ENCODE data around the gene ZFR2.

Gene ZFR2

DNA sequence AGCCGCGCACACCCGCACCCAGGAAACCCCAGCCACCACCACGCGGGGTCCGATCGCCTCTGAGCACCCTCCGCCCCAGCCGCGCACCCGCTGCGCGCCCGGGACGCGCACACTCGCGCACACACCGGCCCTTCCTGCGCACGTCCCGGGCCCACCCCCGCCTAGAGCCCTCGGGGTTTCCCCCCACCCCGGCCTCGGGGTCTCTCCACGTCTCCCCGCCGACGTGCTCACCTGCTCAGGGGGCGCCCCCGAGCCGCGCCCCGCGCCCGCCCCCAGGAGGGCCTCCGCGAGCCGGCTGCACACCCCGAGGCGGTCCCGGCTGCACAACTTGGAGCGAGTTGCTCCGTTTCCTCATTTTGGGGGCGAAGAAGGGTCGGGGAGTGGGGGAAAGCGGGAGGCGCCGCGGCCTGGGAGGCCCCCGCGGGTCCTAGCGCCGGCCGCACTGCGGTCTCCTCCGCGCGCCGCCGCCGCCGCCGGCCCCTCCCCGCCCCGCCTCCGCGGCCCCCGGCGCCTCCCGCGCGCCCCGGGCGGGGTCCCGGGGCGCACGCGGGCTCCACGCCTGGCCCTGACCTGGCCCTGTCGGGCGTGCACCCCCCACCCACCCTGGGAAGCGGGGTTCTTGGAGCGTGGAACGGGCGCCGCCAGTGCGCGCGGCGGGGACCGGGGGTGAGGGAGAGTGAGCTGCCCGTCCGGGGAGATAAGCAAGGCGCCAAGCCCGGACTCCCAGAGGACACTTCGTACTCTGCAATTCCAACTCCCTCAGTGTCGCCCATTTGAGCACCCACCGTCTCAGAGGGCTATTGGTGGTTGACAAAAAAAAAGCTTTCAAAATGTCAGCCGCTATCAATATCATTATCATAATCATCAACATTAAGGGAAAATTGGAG lies 82.7 kb downstream of the ZFR2 start, which contains the start of gene MATK:
MATK (minus strand) TSS at position 444 of the 887 bp plus-strand sequence. CDS start 1,246 bp downstream, outside the sequence.
- no peak for DNase-seq

DNA sequence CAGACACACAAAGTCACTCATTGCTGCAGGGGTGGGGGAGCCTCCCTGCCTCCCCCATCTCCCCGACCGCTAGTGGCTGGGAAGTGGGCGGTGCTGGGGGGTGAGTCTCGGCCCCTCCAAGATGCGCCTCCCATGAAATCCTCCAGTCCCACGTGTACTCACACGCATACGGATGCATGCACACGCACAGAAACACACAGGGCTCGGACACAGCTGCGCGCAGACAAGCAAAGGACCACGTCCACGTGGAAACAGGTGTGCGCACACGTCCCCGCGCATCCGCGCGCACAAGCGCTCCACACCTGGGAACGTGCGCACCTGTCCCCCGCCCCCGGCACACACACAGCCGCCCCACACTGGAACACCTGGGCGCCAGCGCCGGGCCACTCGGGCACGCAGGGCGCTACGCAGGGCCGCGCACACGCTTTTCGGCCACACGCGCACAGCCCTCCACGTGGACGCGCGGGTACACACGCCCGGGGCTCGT lies 83.3 kb downstream of the ZFR2 start:
- DNase-seq, result no peak

DNA sequence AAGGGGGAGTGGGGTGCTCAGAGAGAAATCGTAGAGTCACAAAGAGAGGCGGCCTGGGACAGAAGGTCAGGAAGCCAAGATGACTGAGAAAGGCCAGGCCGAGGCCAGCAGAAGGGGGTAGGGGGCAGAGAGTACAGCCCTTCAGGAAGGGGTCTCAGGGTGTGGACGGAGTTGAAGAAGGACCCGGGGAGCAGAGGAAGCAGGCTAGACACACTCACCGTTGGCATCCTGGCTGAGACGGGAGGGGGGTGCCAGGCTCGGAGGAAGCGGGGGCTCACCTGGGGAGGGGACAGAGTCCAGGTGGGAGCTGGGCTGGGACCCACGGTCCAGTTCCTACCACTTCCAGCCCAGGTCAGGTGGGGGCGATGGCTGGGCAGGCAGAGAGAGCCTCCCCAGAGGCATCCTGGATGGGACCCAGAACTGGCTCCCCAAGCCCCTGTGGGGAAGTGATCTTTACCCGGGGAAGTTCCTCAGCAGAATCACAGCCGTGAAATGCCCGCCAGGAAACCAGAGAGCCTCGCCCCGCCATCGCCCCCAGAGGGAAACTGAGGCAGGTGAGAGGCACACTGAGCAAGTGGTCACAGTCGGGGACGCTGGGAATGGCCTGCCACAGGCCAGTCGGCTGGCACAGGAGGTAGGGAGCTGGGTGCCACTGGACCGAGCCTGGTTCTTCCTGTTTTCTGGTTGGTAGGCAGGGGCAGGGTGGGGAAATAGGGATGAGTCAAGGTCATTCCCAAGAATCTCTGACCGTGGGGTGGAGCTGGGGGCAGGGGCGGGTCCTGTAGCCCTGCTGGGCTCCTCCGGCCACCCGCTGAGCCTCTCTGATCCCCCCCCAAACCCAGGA lies 84.0 kb downstream of the ZFR2 start:
- no peak for DNase-seq

DNA sequence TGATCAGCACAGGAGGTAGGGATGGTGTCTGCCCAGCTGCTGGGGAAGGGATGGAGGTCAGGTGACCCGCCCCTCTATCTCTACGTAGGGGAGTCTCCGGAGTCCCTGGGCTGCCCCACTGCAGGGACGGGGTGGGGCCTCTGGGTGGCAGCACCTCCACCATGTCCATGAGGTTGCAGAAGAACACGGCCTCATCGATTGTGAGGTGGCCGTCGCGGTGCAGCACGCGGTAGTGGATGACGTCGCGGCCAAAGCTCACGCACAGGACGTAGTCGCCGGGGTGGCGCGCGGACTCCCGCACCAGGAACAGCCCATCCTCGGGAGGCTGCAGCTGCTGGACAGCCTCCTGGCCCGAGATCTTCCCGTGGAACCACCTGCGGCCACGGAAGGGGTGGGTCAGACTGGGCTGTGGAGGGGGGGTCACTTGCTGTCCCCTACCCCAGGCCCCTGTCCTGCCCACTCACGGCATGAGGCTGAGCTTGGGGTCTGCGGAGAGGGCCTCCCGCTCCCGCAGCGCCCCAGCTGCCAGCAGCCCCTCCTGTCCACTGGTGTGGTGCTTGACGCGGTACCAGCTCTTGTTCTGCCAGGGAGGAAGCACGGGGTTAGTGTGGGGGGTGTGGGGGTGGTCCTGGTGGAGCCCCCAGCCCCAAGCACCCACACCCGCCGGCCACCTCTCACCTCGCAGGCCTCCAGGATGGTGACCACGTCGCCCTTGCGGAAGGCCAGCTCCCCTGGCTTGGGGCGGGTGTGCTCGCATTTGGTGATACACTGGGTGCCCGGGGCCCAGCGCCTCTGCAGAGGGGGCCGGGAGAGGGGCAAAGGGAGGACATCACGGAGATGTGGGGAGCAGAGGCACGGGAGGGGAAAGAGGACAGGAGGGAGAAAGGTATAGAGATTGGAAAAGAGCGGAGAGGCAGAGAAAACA lies 84.9 kb downstream of the ZFR2 start:
- no peak for DNase-seq

DNA sequence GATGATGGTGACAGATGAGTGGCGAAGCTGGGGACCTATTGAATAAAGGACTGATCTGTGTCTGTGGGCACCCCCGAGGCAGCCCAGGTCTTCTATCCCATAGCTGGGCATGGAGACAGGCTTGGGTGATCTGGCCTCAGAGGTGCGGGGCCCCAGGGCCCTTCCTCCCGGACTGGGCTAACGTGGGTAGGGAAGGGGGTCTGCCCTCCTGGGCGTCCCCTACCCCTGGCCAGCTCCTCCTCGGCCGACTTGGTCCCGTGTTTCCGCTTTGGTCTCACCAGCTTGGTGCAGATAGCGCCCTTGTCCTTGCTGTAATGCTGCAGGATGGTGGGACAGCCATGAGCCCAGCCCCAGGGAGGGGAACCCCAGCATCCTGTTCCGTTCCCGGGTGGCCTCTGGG lies 85.9 kb downstream of the ZFR2 start:
- DNase-seq, result no peak

DNA sequence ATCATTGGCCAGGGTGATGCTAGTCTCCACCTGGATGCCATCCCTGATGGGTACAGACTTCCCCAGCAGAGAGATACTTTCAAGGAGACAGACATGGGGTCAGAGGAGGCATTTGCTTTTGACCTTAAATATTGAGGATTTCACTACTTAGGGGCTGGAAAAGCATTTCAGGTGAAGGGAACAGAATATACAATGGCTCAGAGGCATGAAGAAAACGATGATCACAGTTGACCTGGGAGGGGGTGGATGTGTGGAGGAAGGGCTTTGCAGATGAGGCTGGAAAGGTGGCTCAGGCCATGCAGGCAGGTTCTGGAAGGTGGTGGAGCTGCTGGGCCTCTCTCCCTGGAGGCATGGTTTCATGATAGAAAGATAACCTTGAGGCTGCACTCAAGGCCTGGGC lies 86.5 kb downstream of the ZFR2 start:
- DNase-seq, result no peak

DNA sequence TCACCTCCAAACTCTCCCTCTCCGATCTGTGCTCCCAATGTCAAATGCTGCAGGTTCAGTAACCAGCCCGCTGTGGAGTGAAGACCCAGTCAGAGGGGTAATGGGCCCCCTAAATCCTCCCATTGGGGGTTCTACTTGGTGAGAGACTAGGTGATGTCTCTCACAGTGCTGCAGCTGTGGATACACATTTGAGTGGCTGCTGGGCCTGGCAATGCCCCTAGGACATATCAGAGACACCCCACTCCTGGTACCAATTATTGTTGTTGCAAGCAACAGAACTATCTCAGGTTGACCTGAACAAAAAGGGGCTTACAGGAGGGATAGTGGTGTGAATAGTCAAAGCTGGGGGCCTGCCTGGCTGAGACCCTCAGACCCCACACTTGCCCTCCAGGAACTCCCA lies 87.2 kb downstream of the ZFR2 start:
- DNase-seq, result no peak

DNA sequence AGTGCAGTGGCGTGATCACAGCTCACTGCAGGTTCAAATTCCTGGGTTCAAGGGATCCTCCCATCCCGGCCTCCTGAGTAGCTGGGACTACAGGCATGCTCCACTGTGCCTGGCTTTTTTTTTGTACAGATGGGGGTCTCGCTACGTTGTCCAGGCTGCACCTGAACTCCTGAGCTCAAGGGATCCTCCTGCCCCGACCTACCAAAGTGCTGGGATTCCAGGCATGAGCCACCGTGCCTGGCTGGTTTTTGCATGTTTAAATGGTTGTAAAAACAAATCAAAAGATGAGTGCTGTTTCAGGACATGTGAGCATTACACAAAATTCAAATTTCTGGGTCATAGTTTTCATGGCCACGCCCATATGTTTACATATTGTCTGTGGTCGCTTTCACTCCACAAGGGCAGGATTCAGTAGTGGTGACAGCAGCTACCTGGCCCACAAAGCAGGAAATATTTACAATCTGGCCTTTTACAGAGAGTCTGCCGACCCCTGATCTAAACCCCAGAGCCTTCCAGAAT lies 88.0 kb downstream of the ZFR2 start:
- no peak for DNase-seq

DNA sequence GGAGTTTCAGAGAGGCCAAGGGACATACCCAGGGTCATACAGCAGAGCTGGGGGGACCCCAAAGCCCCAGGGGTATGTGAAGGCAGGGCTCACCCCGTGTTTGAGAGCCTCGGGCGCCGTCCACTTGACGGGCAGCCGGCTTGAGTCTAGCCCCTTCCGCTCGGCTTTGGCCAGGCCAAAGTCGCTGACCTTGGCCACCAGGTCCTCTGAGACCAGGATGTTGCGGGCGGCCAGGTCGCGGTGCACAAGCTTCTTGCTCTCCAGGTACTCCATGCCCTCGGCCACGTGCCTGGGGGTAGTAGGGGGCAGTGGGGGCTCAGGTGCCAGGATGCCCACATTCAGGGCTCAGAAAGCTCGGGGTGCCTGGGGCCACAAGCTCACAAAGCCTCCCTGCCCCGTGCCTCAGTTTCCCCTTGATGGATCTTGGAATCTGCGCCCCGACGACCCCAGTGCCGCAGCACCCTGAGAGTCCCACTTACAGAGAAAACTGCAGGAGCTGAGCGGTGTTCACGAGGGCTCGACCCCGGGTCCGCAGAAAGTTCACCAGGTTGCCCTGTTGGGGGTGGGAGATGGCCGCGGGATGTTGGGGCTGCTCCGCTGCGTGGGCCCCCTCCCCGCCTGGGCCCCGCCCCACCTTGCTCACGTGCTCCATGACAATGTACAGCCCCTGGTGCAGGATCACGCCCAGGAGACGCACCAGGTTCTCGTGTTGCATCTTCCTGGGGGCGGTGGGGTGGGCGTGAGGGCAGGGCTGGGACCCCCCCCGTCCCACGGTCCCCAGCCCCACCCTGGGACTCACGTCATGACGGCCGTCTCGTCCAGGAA lies 89.7 kb downstream of the ZFR2 start:
- DNase-seq, result no peak

DNA sequence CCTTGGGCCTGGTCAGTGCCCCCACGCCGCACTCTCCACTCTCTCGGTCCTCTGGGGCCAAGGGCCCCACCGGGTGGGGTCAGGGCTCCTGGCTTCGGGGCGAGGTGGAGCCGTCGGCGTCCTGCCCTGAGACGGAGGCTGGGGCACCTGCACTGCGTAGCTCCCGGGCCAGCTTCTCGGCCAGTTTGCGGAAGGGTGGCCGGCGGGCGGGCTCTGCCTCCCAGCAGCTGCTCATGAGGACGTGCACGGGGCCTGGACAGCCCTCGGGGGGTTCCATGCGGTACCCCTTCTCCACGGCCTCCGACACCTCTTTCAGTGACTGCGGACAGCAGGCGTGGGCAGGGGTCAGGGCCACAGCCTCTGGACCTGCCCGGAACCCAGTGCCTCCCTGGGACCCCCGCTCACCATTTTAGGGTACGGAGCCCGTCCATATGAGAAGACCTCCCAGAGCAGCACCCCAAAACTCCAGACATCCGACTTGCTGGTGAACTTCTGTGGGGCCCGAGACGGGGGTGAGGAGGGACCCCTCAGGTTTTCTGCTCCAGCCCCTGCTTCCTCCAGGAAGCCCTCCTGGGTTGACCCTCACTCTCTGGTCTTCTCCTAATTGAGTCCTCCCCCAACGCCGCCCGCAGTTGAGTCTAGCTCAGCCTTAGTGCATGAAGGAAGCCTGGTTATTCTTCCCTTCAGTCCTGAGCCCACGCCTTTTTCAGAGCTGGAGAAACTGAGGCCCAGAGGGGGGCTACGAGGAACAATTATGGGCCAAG lies 90.6 kb downstream of the ZFR2 start:
- DNase-seq, result no peak

DNA sequence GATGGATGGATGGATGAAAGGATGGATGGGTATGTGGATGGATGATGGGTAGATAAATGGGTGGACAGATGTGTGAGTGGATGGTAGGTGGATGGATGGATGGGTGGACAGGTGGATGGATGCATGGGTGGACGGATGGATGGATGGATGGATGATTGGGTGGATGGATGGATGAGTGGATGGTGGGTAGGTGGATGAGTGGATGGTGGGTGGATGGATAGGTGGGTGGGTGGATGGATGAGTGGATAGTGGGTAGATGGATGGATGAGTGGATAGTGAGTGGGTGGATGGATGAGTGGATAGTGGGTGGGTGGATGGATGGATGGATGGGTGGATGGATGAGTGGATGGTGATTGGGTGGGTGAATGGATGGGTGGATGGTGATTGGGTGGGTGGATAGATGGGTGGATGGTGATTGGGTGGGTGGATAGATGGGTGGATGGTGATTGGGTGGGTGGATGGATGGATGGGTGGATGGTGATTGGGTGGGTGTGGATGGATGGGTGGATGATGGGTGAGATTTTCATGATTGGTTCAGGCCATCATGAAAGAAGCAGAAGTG lies 92.3 kb downstream of the ZFR2 start:
- no peak for DNase-seq

DNA sequence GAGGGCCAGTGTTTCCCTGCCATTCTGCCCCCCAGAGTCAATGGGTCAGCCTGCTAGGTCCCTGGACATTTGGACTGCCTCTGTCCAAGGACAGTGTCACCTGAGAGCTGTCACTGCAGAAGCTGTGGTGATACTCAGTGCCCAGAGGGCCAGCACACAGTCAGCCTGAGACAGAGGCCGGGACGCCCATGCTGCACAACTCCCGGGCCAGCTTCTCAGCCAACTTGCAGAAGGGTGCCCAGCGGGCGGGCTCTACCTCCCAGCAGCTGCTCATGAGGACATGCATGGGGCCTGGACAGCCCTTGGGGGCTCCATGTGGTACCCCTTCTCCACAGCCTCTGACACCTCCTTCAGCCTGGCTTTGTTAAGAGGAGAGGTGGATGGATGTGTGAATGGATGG lies 93.0 kb downstream of the ZFR2 start:
- no peak for DNase-seq

DNA sequence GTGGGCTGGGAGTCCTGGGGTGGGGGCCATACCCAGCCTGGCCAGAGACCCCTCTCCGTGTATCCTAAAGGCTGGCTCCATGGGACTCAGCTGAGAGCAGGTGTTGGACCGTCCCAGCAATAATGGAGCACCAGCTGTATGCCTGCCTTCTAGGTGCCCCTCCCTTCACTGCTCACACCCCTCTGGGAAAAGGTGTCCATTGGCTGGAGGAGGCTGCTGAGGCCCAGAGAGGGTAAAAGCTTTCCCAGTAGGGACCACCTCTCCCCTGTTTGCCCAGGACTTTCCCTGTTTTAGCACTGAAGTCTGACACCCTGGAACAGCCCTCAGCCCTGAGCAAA lies 93.5 kb downstream of the ZFR2 start:
- DNase-seq, result no peak

DNA sequence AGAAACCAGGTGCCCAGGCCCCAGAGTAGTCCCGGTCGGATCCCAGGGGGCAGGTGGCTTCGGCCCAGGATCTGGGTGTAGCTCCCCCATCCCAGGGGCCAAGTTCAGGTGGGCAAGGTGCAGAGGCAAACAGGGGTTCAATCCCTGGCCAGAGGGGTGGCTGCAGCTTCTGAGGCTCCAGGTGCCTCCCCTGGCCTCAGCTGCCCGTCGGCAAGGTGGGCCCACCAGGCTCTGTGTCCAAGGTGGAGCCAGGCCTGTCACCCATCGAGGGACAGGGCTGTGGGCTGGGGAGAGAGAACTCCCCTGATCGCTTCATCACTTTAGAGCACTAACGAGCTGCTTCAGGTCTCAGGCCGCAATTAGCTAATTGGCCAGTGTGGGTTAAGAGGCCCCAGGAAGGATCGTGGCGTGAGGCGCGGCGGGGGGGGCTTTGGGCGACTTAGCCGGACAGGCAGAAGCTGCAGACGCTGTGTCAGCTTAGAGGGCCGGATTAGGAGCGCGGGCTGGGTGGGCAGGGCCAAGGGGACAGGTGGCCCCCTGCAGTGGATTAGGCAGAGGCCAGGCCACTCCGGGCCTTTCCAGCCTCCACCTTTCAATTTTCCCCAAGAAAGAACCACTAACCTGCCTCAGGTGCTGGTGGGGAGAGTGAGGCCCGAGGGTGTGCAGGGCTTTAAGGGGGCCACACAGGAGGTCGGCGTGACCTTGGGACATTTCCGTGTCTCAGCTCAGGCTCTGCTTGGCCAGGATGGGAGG lies 94.0 kb downstream of the ZFR2 start:
- DNase-seq, result no peak

DNA sequence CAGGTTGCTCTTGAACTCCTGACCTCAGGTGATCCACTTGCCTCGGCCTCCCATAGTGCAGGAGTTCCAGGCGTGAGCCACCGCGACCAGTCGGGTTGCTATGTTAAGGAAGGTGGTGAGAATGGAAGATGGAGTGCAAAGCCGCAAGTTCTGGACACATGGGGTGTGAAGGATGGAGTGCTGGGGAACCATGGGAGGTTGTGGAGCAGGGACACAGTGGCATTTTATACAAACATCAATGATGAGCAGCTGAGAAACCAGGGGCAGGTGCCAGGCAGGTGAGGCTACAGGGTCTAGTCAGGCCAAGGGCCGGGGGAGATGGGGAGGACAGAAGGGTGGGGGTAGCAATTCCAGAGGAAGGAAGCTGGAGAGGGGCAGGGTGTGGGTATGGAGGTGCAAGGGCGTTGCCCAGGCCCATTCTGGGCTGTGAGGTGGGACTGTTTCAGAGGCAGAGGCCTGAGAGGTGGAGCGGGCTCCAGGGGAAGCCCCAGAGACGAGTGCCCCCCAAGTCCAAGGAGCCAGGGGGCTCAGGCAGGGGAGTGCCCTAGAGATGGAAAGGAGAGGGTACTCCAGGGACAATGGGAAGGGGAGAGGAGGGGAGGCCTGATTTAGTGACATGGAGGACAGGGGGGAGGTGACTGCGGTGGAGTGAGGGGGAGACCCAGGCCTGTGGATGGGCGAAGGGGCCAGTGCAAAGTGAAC lies 94.9 kb downstream of the ZFR2 start:
- no peak for DNase-seq

DNA sequence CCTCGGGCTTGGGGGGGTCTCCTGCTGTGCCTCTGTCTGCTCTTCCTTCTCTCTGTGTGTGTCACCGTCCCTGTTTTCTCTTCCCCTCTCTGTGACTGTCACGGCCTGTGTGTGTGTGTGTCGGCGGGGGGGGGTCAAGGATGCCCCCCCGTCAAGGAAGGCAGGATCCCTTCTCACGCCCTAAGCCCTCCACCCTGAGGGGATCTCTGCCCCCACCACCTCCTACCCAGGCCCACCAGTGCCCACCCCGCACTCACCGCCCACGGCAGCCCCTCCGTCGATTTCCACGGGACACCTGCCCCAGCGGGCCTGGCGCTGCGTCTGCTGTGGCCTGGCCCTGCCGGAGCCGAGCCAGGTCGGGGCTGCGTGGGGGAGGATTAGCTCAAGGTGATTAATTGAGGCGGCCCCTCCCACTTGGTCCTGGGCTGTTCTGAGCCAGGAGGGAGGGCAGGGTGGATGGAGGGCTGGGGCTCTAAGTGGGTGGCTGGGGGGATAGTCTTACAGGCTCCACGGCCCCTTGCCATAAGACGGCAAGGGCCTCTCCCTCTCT lies 96.9 kb downstream of the ZFR2 start, which contains the start of gene RAX2:
RAX2 (minus strand) TSS at position 323 of the 550 bp plus-strand sequence. CDS start 486 bp downstream, outside the sequence.
- no peak for DNase-seq

DNA sequence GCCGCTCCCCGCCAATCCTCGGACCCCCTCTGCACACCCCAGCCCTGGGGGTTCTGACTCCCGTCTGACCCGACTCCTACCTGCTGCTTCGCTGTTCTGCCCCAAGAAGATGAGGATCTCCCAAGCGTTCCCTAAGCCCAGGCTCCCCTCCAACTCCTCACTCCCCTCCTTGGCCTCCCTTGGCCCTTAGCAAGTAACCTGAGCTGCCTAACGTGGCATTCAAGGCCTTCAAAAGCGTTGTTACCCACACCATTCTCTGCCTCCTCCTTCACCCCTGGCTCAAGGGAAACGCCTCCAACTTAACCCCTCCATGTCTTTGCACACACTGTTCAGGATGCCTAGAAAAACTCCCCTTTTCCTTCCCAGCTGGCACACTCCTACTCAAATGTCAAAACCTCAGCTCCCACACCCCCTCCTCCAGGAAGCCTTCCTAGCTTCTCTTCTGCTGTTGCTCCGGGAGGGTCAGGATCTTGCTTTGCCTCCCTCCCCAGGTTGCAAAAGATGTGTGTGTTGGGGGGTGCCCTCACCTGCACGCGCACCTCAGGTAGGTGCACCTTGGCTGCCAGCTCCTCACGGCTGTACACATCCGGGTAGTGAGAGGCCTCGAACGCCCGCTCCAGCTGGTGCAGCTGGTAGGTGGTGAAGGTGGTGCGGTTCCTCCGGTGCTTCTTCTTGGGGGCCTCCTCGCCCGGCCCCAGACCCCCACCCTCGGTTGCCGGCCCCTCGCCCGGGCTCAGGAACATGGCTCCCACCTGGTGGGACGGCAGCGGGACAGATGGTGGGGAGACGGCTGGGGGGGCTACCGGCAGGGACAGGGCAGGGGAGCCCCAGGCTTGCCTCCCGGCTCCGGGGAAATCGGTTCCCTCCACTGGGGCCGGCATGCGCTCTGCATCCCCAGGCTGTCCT lies 97.6 kb downstream of the ZFR2 start:
- DNase-seq, result no peak

Data from NCI-H187 (cell line).